HL-60 (cell line): ENCODE results near the gene PUS1.
"Not testable (repeated sequence)": the region's sequence is repeated elsewhere in the genome, so short reads cannot be mapped to it uniquely, and the experiment has no call there.

Experiments used
- DNase-seq, 2 experiments: peaks; one replicate each; pipeline ENCODE4 v3.0.0-alpha.2; 2010 to 2020; ENCODE audit warnings: low read depth in 1 of 2, low spot score in 1 of 2
- H3K27ac ChIP-seq: fragments of 250-450 bp; sonication (Bioruptor Pico); replicated peaks from 2 replicates; pipeline ENCODE4 v1.5.1; 2020; ENCODE audit warnings: mild to moderate bottlenecking, moderate library complexity
- H3K27me3 ChIP-seq: fragments of 250-450 bp; sonication (Bioruptor Pico); 2 replicates; pipeline ENCODE4 v1.5.1; 2021; ENCODE audit warnings: mild to moderate bottlenecking, moderate library complexity; ENCODE audit not compliant: insufficient read depth, poor library complexity, severe bottlenecking
- H3K4me3 ChIP-seq: replicated peaks from 2 replicates; pipeline ENCODE4 v1.5.1; 2011; ENCODE audit warnings: mild to moderate bottlenecking, control low read depth, low read length; ENCODE audit not compliant: insufficient read depth
- GABPA ChIP-seq: IDR thresholded peaks from 2 replicates; pipeline ENCODE4 v1.6.1; 2012; ENCODE audit warnings: low read depth
- POLR2AphosphoS5 ChIP-seq: IDR thresholded peaks from 2 replicates; pipeline ENCODE4 v1.6.1; 2012; ENCODE audit warnings: low read depth
- SPI1 ChIP-seq: IDR thresholded peaks from 2 replicates; pipeline ENCODE4 v1.6.1; 2012; ENCODE audit warnings: low read depth, mild to moderate bottlenecking, borderline replicate concordance
- TF ChIP-seq, protein P1 (sequence below): IDR thresholded peaks from 2 replicates; pipeline ENCODE4 v1.6.1; 2012; ENCODE audit warnings: low read depth; ENCODE audit not compliant: insufficient replicate concordance
- TF ChIP-seq, protein P2 (sequence below): IDR thresholded peaks from one replicate; pipeline ENCODE4 v1.5.1; 2011; ENCODE audit warnings: low read length, control low read depth, inconsistent platforms; ENCODE audit not compliant: insufficient read depth

The PUS1 gene

DNA sequence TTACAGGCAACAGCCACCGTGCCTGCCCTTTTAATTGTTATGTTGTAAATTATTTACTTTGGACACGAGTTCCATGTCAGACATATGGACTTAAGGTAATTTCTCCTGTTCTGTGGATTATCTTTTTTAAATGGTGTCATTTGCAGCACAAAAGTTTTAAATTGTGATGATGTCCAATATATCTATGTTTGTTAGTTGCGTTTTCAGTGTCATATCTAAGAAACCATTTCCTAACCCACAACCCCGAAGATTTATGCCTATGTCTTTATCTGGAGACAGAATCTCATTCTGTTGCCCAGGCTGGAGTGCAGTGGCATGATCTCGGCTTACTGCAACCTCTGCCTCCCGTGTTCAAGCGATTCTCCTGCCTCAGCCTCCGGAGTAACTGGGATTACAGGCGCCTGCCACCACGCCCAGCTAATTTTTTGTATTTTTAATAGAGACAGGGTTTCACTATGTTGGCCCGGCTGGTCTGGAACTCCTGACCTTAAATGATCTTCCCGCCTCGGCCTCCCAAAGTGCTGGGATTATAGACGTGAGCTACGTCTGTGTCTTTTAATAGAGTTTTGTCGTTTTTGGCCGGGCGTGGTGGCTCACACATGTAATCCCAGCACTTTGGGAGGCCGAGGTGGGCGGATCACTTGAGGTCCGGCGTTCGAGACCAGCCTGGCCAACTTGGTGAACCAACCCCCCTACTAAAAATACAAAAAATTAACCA lies 19.8 kb downstream of the PUS1 start:
- 0 out of 2 replicates have a peak overlapping the region, but pooled peaks have one; percentile 11 for H3K27ac ChIP-seq
- H3K27me3 ChIP-seq, DNase-seq: not testable (repeated sequence)
- peak overlapping the region; percentile 92 for H3K4me3 ChIP-seq

DNA sequence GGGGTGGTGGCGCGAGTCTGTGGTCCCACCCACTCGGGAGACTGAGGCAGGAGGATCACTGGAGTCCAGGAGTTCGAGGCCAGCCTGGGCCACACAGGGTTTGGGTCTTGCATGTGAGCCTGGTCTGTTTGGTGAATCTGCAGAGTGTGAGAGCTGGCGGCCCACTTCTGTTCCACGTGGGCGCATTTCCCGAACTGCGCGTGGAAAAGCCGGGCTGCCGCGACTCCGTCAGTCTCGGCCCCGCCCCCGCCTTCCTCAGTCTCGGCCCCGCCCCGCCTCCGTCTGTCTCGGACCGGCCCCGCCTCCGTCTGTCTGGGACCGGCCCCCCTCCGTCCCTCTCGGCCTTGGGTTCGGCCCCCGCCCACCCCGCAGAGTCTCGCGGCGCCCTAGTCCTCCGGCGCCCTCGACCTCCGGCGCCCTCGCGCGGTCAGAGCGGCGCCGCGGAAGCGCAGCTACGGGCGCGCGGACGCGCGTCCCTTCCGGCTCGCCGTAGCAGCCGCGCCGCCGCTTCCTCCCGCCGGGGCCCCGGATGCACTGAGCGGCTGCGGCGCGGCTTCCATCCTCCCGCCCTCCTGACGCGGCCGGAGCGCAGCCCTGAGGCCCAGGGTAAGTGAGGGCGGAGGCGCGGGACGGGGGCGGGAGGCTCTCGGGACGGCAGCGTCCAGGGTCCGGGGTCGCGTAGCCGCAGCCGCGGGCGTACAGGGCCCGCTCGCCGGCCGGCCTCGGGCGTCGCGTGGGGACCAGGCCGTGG lies 20.5 kb downstream of the PUS1 start, which contains the start of gene EP400:
Gene EP400, plus strand, starts transcription at position 512 of the 751 bp plus-strand sequence. CDS start 10,678 bp downstream, outside the sequence.
- peak within 1 kb of the TSS; percentile 92 for H3K4me3 ChIP-seq
- TF ChIP-seq SPI1, result peak; percentile 49; the same call in 1 of the 2 replicates
- TF ChIP-seq, protein P1, sequence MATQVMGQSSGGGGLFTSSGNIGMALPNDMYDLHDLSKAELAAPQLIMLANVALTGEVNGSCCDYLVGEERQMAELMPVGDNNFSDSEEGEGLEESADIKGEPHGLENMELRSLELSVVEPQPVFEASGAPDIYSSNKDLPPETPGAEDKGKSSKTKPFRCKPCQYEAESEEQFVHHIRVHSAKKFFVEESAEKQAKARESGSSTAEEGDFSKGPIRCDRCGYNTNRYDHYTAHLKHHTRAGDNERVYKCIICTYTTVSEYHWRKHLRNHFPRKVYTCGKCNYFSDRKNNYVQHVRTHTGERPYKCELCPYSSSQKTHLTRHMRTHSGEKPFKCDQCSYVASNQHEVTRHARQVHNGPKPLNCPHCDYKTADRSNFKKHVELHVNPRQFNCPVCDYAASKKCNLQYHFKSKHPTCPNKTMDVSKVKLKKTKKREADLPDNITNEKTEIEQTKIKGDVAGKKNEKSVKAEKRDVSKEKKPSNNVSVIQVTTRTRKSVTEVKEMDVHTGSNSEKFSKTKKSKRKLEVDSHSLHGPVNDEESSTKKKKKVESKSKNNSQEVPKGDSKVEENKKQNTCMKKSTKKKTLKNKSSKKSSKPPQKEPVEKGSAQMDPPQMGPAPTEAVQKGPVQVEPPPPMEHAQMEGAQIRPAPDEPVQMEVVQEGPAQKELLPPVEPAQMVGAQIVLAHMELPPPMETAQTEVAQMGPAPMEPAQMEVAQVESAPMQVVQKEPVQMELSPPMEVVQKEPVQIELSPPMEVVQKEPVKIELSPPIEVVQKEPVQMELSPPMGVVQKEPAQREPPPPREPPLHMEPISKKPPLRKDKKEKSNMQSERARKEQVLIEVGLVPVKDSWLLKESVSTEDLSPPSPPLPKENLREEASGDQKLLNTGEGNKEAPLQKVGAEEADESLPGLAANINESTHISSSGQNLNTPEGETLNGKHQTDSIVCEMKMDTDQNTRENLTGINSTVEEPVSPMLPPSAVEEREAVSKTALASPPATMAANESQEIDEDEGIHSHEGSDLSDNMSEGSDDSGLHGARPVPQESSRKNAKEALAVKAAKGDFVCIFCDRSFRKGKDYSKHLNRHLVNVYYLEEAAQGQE, result no peak
- TF ChIP-seq GABPA, result no peak
- peak; percentile 88 to 92 for DNase-seq

DNA sequence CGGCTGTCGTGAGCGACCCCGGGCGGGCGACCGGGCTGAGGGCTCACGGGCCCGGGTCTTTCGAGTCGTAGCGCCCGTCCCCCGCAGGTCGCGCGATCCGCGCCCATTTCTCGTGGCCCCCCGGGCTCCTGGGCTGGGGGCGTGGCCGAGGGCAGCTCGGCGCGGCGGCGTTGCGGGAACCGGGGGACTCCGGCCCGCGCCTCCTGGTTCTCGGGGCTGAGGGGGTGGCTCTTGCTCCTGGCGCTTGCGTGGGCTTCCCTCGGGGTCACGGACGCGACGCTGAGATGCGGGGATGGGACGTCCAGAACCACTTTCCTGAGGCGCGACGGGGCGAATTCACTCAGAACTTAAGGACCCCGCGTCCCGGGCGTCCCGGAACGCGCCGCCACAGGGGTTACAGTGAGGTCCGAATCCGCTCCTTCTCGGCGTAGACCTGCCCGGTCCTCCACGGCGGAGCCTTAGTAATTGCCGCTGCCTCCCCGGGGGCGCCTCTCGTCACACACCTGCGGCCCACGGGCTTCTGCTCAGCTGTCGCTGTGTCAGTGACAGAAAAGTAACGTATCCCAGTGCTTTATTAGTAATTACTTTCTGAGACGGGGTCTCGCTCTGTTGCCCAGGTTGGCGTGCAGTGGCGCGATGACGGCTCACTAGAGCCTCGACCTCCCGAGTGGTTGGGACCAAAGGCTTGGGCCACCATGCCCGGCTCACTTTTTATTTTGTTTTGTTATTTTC lies 21.3 kb downstream of the PUS1 start:
- peak in 1 of 2 experiments; percentile 18 for DNase-seq

More for the DNA sequence above, 20.5 kb downstream of the PUS1 start, which contains the start of gene EP400:
- Histone ChIP-seq H3K27me3 (no peaks in the 10 kb centered on the region), H3K27ac (peak within 1 kb of the TSS; percentile 65)

DNA sequence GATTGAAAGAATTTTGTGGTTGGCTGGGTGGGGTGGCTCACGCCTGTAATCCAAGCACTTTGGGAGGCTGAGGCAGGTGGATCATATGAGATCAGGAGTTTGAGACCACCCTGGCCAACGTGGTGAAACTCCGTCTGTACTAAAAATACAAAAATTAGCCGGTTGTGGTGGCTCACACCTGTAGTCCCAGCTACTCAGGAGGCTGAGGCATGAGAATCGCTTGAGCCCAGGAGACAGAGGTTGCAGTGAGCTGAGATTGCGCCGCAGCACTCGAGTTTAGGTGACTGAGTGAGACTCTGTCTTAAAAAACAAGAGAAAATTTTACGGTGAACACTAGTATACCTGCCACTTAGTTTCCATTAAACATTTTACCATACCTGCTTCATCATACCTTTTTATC lies 24.7 kb downstream of the PUS1 start:
- H3K4me3 ChIP-seq, DNase-seq, H3K27ac ChIP-seq, H3K27me3 ChIP-seq: not testable (repeated sequence)

More for the DNA sequence above, 21.3 kb downstream of the PUS1 start:
- TF ChIP-seq GABPA (no peak), POLR2AphosphoS5 (no peak), SPI1 (no peak)
- TF ChIP-seq, protein P2, sequence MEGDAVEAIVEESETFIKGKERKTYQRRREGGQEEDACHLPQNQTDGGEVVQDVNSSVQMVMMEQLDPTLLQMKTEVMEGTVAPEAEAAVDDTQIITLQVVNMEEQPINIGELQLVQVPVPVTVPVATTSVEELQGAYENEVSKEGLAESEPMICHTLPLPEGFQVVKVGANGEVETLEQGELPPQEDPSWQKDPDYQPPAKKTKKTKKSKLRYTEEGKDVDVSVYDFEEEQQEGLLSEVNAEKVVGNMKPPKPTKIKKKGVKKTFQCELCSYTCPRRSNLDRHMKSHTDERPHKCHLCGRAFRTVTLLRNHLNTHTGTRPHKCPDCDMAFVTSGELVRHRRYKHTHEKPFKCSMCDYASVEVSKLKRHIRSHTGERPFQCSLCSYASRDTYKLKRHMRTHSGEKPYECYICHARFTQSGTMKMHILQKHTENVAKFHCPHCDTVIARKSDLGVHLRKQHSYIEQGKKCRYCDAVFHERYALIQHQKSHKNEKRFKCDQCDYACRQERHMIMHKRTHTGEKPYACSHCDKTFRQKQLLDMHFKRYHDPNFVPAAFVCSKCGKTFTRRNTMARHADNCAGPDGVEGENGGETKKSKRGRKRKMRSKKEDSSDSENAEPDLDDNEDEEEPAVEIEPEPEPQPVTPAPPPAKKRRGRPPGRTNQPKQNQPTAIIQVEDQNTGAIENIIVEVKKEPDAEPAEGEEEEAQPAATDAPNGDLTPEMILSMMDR, result no peak
- TF ChIP-seq, protein P1, result no peak
- Histone ChIP-seq H3K27me3 (no peaks in the 10 kb centered on the region), H3K27ac (peak overlapping the region; percentile 65), H3K4me3 (peak overlapping the region; percentile 92)

DNA sequence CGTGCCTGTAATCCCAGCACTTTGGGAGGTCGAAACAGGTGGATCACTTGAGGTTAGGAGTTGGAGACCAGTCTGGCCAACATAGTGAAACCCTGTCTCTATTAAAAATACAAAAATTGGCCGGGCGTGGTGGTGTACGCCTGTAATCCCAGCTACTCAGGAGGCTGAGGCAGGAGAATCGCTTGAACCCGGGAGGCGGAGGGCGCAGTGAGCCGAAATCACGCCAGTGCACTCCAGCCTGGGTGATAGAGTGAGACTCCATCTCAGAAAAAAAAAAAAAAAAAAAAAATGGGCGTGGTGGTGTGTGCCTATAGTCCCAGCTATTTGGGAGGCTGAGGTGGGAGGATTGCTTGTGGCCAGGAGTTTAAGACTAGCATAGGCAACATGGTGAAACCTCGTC lies 25.4 kb downstream of the PUS1 start:
- H3K27me3 ChIP-seq, H3K4me3 ChIP-seq, H3K27ac ChIP-seq, DNase-seq: not testable (repeated sequence)
